ENCODE data around the gene ACVR1. TPM values are rescaled to one million over a fixed set of nuclear protein-coding genes. Genes with fewer than 3 reads are reported as not detected.

The ACVR1 gene
- total and polyA plus RNA-seq, 2 of the 13 experiments (the other 11 are each of a cell fraction or from before 2014, with no cell fraction given), result 2.3 to 5.4 TPM

DNA sequence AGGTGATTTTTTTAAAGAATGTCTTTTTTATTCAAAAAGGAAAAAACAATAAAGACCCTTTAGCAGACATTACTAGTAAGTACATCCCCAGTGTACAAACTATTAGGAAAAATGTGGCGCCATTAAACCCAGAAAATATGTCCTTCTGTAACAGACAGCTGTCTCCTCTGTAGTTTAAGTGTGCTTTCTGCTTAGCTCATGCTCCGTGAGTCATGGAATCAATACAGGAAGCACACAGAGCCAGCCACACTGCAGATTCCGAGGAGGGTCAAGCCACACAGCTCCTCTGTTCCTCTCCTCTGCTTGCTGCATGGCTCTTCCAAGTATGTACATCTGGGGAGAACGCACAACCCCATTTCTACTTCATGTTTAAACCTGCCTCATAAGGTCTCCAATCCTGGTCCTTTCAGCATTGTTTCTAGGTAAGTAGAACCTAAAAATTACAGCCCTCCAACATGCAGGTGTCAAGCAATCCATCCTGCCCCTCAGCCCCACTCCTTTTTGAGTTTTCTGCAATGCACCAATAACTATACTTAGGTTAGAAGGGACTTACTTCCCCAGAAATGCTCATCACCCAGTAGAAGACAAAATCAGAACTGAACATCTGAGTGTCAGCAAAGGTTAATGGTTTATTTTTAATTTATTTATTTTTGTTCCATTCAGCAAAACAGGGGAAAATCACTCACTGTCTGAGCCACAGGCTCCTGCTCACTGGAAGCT, 37.5 kb downstream of the ACVR1 start (continued):
- TF ChIP-seq KDM3A (CRISPR knock-in tag; IDR thresholded peaks at IDR 0.05; ENCODE audit: low read depth), result peak; percentile 85; the same call in 1 of the 2 replicates
- TF ChIP-seq GTF3A (CRISPR knock-in tag; conservative IDR thresholded peaks at IDR 0.05), result 0 out of 2 replicates have a peak, but pooled peaks have one; percentile 50
- TF ChIP-seq, protein P1, sequence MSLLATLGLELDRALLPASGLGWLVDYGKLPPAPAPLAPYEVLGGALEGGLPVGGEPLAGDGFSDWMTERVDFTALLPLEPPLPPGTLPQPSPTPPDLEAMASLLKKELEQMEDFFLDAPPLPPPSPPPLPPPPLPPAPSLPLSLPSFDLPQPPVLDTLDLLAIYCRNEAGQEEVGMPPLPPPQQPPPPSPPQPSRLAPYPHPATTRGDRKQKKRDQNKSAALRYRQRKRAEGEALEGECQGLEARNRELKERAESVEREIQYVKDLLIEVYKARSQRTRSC (CRISPR knock-in tag; IDR thresholded peaks at IDR 0.05; ENCODE audit: low read depth), result 0 out of 2 replicates have a peak, but pooled peaks have one; percentile 36
- TF ChIP-seq SOX5 (CRISPR knock-in tag; IDR thresholded peaks at IDR 0.05; ENCODE audit: borderline replicate concordance), result peak; percentile 64; the same call in 1 of the 2 replicates
- TF ChIP-seq, protein P2, sequence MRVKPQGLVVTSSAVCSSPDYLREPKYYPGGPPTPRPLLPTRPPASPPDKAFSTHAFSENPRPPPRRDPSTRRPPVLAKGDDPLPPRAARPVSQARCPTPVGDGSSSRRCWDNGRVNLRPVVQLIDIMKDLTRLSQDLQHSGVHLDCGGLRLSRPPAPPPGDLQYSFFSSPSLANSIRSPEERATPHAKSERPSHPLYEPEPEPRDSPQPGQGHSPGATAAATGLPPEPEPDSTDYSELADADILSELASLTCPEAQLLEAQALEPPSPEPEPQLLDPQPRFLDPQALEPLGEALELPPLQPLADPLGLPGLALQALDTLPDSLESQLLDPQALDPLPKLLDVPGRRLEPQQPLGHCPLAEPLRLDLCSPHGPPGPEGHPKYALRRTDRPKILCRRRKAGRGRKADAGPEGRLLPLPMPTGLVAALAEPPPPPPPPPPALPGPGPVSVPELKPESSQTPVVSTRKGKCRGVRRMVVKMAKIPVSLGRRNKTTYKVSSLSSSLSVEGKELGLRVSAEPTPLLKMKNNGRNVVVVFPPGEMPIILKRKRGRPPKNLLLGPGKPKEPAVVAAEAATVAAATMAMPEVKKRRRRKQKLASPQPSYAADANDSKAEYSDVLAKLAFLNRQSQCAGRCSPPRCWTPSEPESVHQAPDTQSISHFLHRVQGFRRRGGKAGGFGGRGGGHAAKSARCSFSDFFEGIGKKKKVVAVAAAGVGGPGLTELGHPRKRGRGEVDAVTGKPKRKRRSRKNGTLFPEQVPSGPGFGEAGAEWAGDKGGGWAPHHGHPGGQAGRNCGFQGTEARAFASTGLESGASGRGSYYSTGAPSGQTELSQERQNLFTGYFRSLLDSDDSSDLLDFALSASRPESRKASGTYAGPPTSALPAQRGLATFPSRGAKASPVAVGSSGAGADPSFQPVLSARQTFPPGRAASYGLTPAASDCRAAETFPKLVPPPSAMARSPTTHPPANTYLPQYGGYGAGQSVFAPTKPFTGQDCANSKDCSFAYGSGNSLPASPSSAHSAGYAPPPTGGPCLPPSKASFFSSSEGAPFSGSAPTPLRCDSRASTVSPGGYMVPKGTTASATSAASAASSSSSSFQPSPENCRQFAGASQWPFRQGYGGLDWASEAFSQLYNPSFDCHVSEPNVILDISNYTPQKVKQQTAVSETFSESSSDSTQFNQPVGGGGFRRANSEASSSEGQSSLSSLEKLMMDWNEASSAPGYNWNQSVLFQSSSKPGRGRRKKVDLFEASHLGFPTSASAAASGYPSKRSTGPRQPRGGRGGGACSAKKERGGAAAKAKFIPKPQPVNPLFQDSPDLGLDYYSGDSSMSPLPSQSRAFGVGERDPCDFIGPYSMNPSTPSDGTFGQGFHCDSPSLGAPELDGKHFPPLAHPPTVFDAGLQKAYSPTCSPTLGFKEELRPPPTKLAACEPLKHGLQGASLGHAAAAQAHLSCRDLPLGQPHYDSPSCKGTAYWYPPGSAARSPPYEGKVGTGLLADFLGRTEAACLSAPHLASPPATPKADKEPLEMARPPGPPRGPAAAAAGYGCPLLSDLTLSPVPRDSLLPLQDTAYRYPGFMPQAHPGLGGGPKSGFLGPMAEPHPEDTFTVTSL (CRISPR knock-in tag; IDR thresholded peaks at IDR 0.05; ENCODE audit: borderline replicate concordance), result peak; percentile 73; the same call in 1 of the 2 replicates
- no peak for TF ChIP-seq ZNF564 (CRISPR knock-in tag; IDR thresholded peaks at IDR 0.05)
- no peak for TF ChIP-seq SRSF1 (optimal IDR thresholded peaks at IDR 0.05; ENCODE audit: low read depth, low read length)
- TF ChIP-seq, protein P3, sequence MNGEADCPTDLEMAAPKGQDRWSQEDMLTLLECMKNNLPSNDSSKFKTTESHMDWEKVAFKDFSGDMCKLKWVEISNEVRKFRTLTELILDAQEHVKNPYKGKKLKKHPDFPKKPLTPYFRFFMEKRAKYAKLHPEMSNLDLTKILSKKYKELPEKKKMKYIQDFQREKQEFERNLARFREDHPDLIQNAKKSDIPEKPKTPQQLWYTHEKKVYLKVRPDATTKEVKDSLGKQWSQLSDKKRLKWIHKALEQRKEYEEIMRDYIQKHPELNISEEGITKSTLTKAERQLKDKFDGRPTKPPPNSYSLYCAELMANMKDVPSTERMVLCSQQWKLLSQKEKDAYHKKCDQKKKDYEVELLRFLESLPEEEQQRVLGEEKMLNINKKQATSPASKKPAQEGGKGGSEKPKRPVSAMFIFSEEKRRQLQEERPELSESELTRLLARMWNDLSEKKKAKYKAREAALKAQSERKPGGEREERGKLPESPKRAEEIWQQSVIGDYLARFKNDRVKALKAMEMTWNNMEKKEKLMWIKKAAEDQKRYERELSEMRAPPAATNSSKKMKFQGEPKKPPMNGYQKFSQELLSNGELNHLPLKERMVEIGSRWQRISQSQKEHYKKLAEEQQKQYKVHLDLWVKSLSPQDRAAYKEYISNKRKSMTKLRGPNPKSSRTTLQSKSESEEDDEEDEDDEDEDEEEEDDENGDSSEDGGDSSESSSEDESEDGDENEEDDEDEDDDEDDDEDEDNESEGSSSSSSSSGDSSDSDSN (CRISPR knock-in tag; IDR thresholded peaks at IDR 0.05), result peak; percentile 68
- TF ChIP-seq HMG20A (CRISPR knock-in tag; IDR thresholded peaks at IDR 0.05; ENCODE audit: borderline replicate concordance), result peak; percentile 72
- TF ChIP-seq PAWR (CRISPR knock-in tag; IDR thresholded peaks at IDR 0.05; ENCODE audit: borderline replicate concordance), result no peak
- TF ChIP-seq, protein P4, sequence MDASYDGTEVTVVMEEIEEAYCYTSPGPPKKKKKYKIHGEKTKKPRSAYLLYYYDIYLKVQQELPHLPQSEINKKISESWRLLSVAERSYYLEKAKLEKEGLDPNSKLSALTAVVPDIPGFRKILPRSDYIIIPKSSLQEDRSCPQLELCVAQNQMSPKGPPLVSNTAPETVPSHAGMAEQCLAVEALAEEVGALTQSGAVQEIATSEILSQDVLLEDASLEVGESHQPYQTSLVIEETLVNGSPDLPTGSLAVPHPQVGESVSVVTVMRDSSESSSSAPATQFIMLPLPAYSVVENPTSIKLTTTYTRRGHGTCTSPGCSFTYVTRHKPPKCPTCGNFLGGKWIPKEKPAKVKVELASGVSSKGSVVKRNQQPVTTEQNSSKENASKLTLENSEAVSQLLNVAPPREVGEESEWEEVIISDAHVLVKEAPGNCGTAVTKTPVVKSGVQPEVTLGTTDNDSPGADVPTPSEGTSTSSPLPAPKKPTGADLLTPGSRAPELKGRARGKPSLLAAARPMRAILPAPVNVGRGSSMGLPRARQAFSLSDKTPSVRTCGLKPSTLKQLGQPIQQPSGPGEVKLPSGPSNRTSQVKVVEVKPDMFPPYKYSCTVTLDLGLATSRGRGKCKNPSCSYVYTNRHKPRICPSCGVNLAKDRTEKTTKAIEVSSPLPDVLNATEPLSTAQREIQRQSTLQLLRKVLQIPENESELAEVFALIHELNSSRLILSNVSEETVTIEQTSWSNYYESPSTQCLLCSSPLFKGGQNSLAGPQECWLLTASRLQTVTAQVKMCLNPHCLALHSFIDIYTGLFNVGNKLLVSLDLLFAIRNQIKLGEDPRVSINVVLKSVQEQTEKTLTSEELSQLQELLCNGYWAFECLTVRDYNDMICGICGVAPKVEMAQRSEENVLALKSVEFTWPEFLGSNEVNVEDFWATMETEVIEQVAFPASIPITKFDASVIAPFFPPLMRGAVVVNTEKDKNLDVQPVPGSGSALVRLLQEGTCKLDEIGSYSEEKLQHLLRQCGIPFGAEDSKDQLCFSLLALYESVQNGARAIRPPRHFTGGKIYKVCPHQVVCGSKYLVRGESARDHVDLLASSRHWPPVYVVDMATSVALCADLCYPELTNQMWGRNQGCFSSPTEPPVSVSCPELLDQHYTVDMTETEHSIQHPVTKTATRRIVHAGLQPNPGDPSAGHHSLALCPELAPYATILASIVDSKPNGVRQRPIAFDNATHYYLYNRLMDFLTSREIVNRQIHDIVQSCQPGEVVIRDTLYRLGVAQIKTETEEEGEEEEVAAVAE (CRISPR knock-in tag; IDR thresholded peaks at IDR 0.05; ENCODE audit: borderline replicate concordance), result peak; percentile 80
- peak; percentile 89 for TF ChIP-seq JUN (CRISPR knock-in tag; IDR thresholded peaks at IDR 0.05)
- peak; percentile 61; the same call in 1 of the 2 replicates for TF ChIP-seq KDM2A (CRISPR knock-in tag; IDR thresholded peaks at IDR 0.05; ENCODE audit: borderline replicate concordance, low read depth)
- TF ChIP-seq ZNF441 (CRISPR knock-in tag; IDR thresholded peaks at IDR 0.05; ENCODE audit: borderline replicate concordance), result 0 out of 2 replicates have a peak, but pooled peaks have one; percentile 35
- no peak for TF ChIP-seq ZNF333 (CRISPR knock-in tag; IDR thresholded peaks at IDR 0.05; ENCODE audit: borderline replicate concordance)
